ENCODE results near the gene EEF1AKMT1.

DNA sequence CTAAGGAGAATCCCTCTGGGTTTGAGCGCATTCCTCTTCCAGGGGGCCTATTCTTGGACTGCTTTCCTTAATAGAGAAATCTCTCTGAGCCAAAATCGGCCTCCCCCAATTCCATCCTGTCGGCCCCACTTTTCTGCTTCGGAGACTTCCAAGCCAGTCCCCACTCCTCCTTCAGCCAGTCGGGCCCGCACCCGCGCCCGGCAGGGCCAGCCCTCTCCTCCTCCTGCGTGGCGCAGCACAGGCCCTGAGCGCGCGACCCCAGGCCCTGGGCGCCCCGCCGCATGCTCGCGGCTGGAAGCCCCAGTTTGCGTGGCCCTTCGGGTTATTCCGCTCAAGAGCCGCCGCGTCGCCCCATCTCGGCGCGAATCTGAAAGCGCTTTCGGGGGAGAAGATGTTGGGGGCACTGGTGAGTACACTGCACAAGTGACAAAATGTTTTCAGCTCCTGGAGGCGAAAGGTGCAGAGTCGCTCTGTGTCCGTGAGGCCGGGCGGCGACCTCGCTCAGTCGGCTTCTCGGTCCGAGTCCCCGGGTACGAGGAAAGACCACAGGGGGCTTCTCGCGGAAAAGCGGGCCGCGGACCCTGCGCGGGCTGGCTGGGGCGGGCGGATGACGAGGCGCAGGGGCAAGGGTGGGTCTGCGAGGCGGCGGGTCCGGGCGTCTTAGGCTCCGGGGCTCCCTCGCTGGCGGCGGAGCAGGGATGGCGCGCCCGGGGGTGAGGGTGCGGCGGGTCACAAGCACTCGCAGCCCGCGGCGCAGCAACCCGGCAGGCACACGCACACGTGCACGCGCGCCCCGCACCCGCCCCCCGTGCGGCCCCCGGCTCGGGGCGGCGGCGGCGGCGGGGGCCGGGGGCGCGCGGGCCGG, 70.6 kb downstream of the EEF1AKMT1 start, which contains the start of gene IL17D:
- TF ChIP-seq, protein P1, sequence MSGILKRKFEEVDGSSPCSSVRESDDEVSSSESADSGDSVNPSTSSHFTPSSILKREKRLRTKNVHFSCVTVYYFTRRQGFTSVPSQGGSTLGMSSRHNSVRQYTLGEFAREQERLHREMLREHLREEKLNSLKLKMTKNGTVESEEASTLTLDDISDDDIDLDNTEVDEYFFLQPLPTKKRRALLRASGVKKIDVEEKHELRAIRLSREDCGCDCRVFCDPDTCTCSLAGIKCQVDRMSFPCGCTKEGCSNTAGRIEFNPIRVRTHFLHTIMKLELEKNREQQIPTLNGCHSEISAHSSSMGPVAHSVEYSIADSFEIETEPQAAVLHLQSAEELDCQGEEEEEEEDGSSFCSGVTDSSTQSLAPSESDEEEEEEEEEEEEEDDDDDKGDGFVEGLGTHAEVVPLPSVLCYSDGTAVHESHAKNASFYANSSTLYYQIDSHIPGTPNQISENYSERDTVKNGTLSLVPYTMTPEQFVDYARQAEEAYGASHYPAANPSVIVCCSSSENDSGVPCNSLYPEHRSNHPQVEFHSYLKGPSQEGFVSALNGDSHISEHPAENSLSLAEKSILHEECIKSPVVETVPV (CRISPR knock-in tag; IDR thresholded peaks at IDR 0.05) = no peak
- no peak for TF ChIP-seq SNAI2 (CRISPR knock-in tag; IDR thresholded peaks at IDR 0.05)
- no peak for TF ChIP-seq ISL1 (CRISPR knock-in tag; IDR thresholded peaks at IDR 0.05)
- TF ChIP-seq ZFP3 (CRISPR knock-in tag; IDR thresholded peaks at IDR 0.05) = no peak
- TF ChIP-seq ZNF8 (CRISPR knock-in tag; IDR thresholded peaks at IDR 0.05) = no peak
- no peak for TF ChIP-seq PPARA (CRISPR knock-in tag; IDR thresholded peaks at IDR 0.05; ENCODE audit: borderline replicate concordance)
- TF ChIP-seq TOX (CRISPR knock-in tag; IDR thresholded peaks at IDR 0.05; ENCODE audit: borderline replicate concordance) = no peak
- TF ChIP-seq, protein P2, sequence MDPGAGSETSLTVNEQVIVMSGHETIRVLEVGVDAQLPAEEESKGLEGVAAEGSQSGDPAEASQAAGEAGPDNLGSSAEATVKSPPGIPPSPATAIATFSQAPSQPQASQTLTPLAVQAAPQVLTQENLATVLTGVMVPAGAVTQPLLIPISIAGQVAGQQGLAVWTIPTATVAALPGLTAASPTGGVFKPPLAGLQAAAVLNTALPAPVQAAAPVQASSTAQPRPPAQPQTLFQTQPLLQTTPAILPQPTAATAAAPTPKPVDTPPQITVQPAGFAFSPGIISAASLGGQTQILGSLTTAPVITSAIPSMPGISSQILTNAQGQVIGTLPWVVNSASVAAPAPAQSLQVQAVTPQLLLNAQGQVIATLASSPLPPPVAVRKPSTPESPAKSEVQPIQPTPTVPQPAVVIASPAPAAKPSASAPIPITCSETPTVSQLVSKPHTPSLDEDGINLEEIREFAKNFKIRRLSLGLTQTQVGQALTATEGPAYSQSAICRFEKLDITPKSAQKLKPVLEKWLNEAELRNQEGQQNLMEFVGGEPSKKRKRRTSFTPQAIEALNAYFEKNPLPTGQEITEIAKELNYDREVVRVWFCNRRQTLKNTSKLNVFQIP (CRISPR knock-in tag; IDR thresholded peaks at IDR 0.05; ENCODE audit: borderline replicate concordance, low read depth) = no peak
- no peak for TF ChIP-seq ARNTL (CRISPR knock-in tag; IDR thresholded peaks at IDR 0.05; ENCODE audit: borderline replicate concordance, low read depth)
- TF ChIP-seq, protein P3, sequence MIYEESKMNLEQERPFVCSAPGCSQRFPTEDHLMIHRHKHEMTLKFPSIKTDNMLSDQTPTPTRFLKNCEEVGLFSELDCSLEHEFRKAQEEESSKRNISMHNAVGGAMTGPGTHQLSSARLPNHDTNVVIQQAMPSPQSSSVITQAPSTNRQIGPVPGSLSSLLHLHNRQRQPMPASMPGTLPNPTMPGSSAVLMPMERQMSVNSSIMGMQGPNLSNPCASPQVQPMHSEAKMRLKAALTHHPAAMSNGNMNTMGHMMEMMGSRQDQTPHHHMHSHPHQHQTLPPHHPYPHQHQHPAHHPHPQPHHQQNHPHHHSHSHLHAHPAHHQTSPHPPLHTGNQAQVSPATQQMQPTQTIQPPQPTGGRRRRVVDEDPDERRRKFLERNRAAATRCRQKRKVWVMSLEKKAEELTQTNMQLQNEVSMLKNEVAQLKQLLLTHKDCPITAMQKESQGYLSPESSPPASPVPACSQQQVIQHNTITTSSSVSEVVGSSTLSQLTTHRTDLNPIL (CRISPR knock-in tag; IDR thresholded peaks at IDR 0.05; ENCODE audit: low read depth) = no peak

All from SK-N-SH treated with all-trans-retinoic acid at 6 μM for 48 hours (cell line).